Suprapubic skin (tissue), 4 donors: Measurements from ENCODE around the gene CD160.
"Not testable (repeated sequence)": the region's sequence is repeated elsewhere in the genome, so short reads cannot be mapped to it uniquely, and the experiment has no call there.

Source experiments
- CTCF ChIP-seq, 2 donors: fragments of 200-600 bp in 1 of 2; fragments of 450-650 bp in 1 of 2; sonication (generic) in 1 of 2; IDR thresholded peaks; one replicate each; pipeline ENCODE4 v1.5.1; 2016 to 2019; ENCODE audit warnings: antibody characterized with exemption in 2 of 2, mild to moderate bottlenecking in 1 of 2, moderate library complexity in 1 of 2
- EP300 ChIP-seq: sonication (generic); formaldehyde crosslinking; IDR thresholded peaks from one replicate; pipeline ENCODE4 v1.6.1; 2017; ENCODE audit warnings: antibody characterized with exemption
- POLR2A ChIP-seq, 2 donors: fragments of 450-650 bp; IDR thresholded peaks; one replicate each; pipeline ENCODE4 v1.6.1; 2017; ENCODE audit warnings: antibody characterized with exemption in 2 of 2, mild to moderate bottlenecking in 2 of 2, moderate library complexity in 2 of 2
- POLR2AphosphoS5 ChIP-seq, 3 donors: sonication (generic); formaldehyde crosslinking; IDR thresholded peaks; one replicate each; pipeline ENCODE4 v1.6.1; 2017; ENCODE audit warnings: antibody characterized with exemption in 3 of 3

DNA sequence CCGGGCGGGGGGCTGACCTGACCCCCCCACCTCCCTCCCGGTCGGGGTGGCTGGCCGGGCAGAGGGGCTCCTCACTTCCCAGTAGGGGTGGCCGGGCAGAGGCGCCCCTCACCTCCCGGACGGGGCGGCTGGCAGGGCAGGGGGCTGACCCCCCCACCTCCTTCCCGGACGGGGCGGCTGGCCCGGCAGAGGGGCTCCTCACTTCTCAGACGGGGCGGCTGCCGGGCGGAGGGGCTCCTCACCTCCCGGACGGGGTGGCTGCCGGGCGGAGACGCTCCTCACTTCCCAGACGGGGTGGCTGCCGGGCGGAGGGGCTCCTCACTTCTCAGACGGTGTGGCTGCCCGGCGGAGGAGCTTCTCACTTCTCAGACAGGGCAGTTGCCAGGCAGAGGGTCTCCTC lies 47.6 kb downstream of the CD160 start:
- not testable (repeated sequence) for TF ChIP-seq CTCF (IDR thresholded peaks at IDR 0.05); POLR2A (IDR thresholded peaks at IDR 0.05); POLR2AphosphoS5 (IDR thresholded peaks at IDR 0.05); EP300
